HCT116 (cell line): ENCODE measurements around the gene LSAMP. TPM values are rescaled to one million over a fixed set of nuclear protein-coding genes. Genes with fewer than 3 reads are reported as not detected.

Experiments used
- ATAC-seq: fragments of 200-7000 bp; cut with Tn5 transposase; 2 replicates; pipeline ENCODE4 v1.9.1; 2020; ENCODE audit warnings: mild to moderate bottlenecking, moderate library complexity
- BruUV-seq: library from RNA; stranded (reverse); fragments of 400-500 nt; replicated peaks from 2 replicates; lab custom pipeline; 2021; lab: Mats Ljungman, UMichigan
- CTCF ChIA-PET: fragments of 300-600 bp; sonication (Branson Sonifier 250); formaldehyde crosslinking; loops from one replicate; lab custom pipeline; 2021; ENCODE audit warnings: antibody characterized with exemption; lab: Charles Lee
- POLR2A ChIA-PET: fragments of 300-600, 350-600 bp; sonication (Branson Sonifier 250); formaldehyde crosslinking; loops from one replicate; lab custom pipeline; 2021; ENCODE audit warnings: antibody characterized with exemption; lab: Charles Lee
- RAD21 ChIA-PET, 2 experiments: fragments of 300-600 bp; sonication (Branson Sonifier 250); formaldehyde crosslinking; loops; one replicate each; lab custom pipeline; 2023; ENCODE audit warnings: low total read pairs in 2 of 2; ENCODE audit not compliant: uncharacterized antibody in 2 of 2, unreplicated experiment in 2 of 2, low non-redundant PET in 1 of 2; lab: Charles Lee
- DNase-seq: peaks from one replicate; pipeline ENCODE4 v3.0.0-alpha.2; 2010; ENCODE audit warnings: low read depth, low spot score
- H2AFZ ChIP-seq: fragments of 200-600 bp; shearing (Covaris generic), sonication (generic); 2 replicates; pipeline ENCODE4 v1.6.1; 2017; ENCODE audit warnings: low read depth, mixed run types, mixed read lengths, antibody characterized with exemption, low read length; ENCODE audit not compliant: poor library complexity, severe bottlenecking
- H3K27ac ChIP-seq: 2 replicates; pipeline ENCODE4 v1.5.1; 2012; ENCODE audit warnings: low read depth, low read length
- H3K27me3 ChIP-seq: fragments of 200-600 bp; sonication (generic); 2 replicates; pipeline ENCODE4 v1.6.1; 2016; ENCODE audit warnings: mixed run types, low read length, mixed read lengths; ENCODE audit not compliant: insufficient read depth
- H3K36me3 ChIP-seq, 2 experiments: fragments of 200-500 bp in 1 of 2; fragments of 200-600 bp in 1 of 2; sonication (Bioruptor generic) in 1 of 2; sonication (generic) in 1 of 2; 2 replicates each; pipeline versions ENCODE4 v1.5.1 to v1.6.1; 2014 to 2016; ENCODE audit warnings: low read length in 2 of 2, inconsistent platforms in 1 of 2, mixed read lengths in 1 of 2, mixed run types in 1 of 2; ENCODE audit not compliant: insufficient read depth in 2 of 2, control insufficient read depth in 1 of 2
- H3K4me1 ChIP-seq, 2 experiments: fragments of 200-600 bp in 1 of 2; sonication (generic) in 1 of 2; 2 replicates each; pipeline versions ENCODE4 v1.5.1 to v1.6.1; 2012 to 2017; ENCODE audit warnings: low read length in 2 of 2, inconsistent platforms in 1 of 2, mild to moderate bottlenecking in 1 of 2, mixed read lengths in 1 of 2, mixed run types in 1 of 2, moderate library complexity in 1 of 2; ENCODE audit not compliant: insufficient read depth in 2 of 2, control insufficient read depth in 1 of 2
- H3K4me2 ChIP-seq: fragments of 200-600 bp; sonication (generic); 2 replicates; pipeline ENCODE4 v1.6.1; 2017; ENCODE audit warnings: mixed run types, low read length, mixed read lengths
- H3K4me3 ChIP-seq, 2 experiments: fragments of 200-600 bp in 1 of 2; sonication (generic) in 1 of 2; replicated peaks in 1 of 2; 2 replicates each; pipeline ENCODE4 v1.5.1; 2011 to 2016; ENCODE audit warnings: low read length in 2 of 2, control low read depth in 1 of 2, low read depth in 1 of 2, mild to moderate bottlenecking in 1 of 2, mixed read lengths in 1 of 2, mixed run types in 1 of 2
- H3K79me2 ChIP-seq: fragments of 200-600 bp; sonication (generic); 2 replicates; pipeline ENCODE4 v1.6.1; 2017; ENCODE audit warnings: mild to moderate bottlenecking, mixed run types, low read length, moderate library complexity, mixed read lengths; ENCODE audit not compliant: insufficient read depth
- H3K9ac ChIP-seq: fragments of 200-600 bp; sonication (generic); 2 replicates; pipeline ENCODE4 v1.6.1; 2016; ENCODE audit warnings: low read length, mixed read lengths
- H3K9me2 ChIP-seq: fragments of 200-600 bp; sonication (generic), shearing (Covaris generic); 2 replicates; pipeline ENCODE4 v1.6.1; 2017; ENCODE audit warnings: mixed run types, mild to moderate bottlenecking, moderate library complexity; ENCODE audit not compliant: insufficient read depth
- H3K9me3 ChIP-seq, 2 experiments: fragments of 200-500 bp in 1 of 2; fragments of 200-600 bp in 1 of 2; sonication (Bioruptor generic) in 1 of 2; sonication (generic) in 1 of 2; 2 replicates each; pipeline ENCODE4 v1.6.1; 2014 to 2017; ENCODE audit warnings: low read length in 2 of 2, mixed read lengths in 2 of 2, inconsistent platforms in 1 of 2, low read depth in 1 of 2, mild to moderate bottlenecking in 1 of 2, mixed run types in 1 of 2, moderate library complexity in 1 of 2; ENCODE audit not compliant: control insufficient read depth in 1 of 2, insufficient read depth in 1 of 2
- H4K20me1 ChIP-seq: fragments of 200-600 bp; sonication (generic), shearing (Covaris generic); 2 replicates; pipeline ENCODE4 v1.6.1; 2017; ENCODE audit warnings: mixed run types, mild to moderate bottlenecking, moderate library complexity; ENCODE audit not compliant: insufficient read depth
- ATF3 ChIP-seq: IDR thresholded peaks from 2 replicates; pipeline ENCODE4 v1.6.1; 2012
- CBX3 ChIP-seq: IDR thresholded peaks from 2 replicates; pipeline ENCODE4 v1.6.1; 2012; ENCODE audit warnings: low read depth
- CEBPB ChIP-seq: IDR thresholded peaks from 2 replicates; pipeline ENCODE4 v1.6.1; 2012; ENCODE audit warnings: low read depth
- EGR1 ChIP-seq: IDR thresholded peaks from 2 replicates; pipeline ENCODE4 v1.6.1; 2012; ENCODE audit warnings: low read depth
- ELF1 ChIP-seq: IDR thresholded peaks from 2 replicates; pipeline ENCODE4 v1.6.1; 2012; ENCODE audit warnings: low read depth, borderline replicate concordance
- EZH2phosphoT487 ChIP-seq: fragments of 200-600 bp; IDR thresholded peaks from 2 replicates; pipeline ENCODE4 v1.6.1; 2018; ENCODE audit warnings: antibody characterized with exemption, borderline replicate concordance
- FOSL1 ChIP-seq: IDR thresholded peaks from 2 replicates; pipeline ENCODE4 v1.6.1; 2012; ENCODE audit warnings: low read depth
- POLR2AphosphoS5 ChIP-seq: IDR thresholded peaks from 2 replicates; pipeline ENCODE4 v1.6.1; 2011; ENCODE audit warnings: mild to moderate bottlenecking, low read depth, low read length, moderate library complexity
- RAD21 ChIP-seq: IDR thresholded peaks from 2 replicates; pipeline ENCODE4 v1.6.1; 2012; ENCODE audit warnings: low read depth, mild to moderate bottlenecking
- SP1 ChIP-seq: IDR thresholded peaks from 2 replicates; pipeline ENCODE4 v1.6.1; 2012; ENCODE audit warnings: low read depth
- TCF7L2 ChIP-seq: IDR thresholded peaks from 2 replicates; pipeline ENCODE4 v1.7.0; 2011; ENCODE audit warnings: borderline replicate concordance, inconsistent platforms; ENCODE audit not compliant: insufficient read depth, insufficient read length; ENCODE audit errors: extremely low read depth
- ZBTB33 ChIP-seq: IDR thresholded peaks from 2 replicates; pipeline ENCODE4 v1.6.1; 2011; ENCODE audit warnings: mild to moderate bottlenecking, low read length, moderate library complexity; ENCODE audit not compliant: insufficient replicate concordance; ENCODE audit errors: extremely low read depth
- intact Hi-C: fragments of 100-400 bp; cut with micrococcal nuclease; formaldehyde crosslinking; loops from 2 replicates; pipeline ENCODE4 v1.10.0; 2022
- total RNA-seq: library from RNA; stranded (reverse); gene quantifications from one replicate; pipeline ENCODE4 v1.2.1, GENCODE V29; 2021; ENCODE audit not compliant: unreplicated experiment
- TF ChIP-seq, protein P1 (sequence below): IDR thresholded peaks from 2 replicates; pipeline ENCODE4 v1.6.1; 2012; ENCODE audit warnings: low read depth

Gene LSAMP
- total RNA-seq, 1 experiment from 2014 or later: 0.25 TPM

GRCh38 chr3:115989684-115990421 lies 455.4 kb downstream of the LSAMP start:
- RAD21 ChIA-PET: no interaction called here
- no peaks in the 10 kb centered on the region; the same call in 1 of the 2 replicates for H3K27me3 ChIP-seq
- H3K36me3 ChIP-seq: no peaks in the 10 kb centered on the region
- no peak overlapping the region for H3K27ac ChIP-seq
- no peak overlapping the region for H2AFZ ChIP-seq
- no peaks in the 10 kb centered on the region for H3K4me1 ChIP-seq
- no peaks in the 10 kb centered on the region; a peak in 1 of 4 replicates for H3K9me3 ChIP-seq
- no peaks in the 10 kb centered on the region for H4K20me1 ChIP-seq
- no TSS peak for BruUV-seq
- POLR2A ChIA-PET: no interaction called here
- H3K9me2 ChIP-seq: no peaks in the 10 kb centered on the region
- H3K79me2 ChIP-seq: no peaks in the 10 kb centered on the region
- CTCF ChIA-PET: no interaction called here
- TF ChIP-seq CEBPB (no peak), EGR1 (no peak), ELF1 (no peak), EZH2phosphoT487 (no peak), CBX3 (no peak), TCF7L2 (no peak), POLR2AphosphoS5 (no peak), RAD21 (no peak), SP1 (no peak), ZBTB33 (no peak), ATF3 (no peak), FOSL1 (no peak)
- TF ChIP-seq, protein P1, sequence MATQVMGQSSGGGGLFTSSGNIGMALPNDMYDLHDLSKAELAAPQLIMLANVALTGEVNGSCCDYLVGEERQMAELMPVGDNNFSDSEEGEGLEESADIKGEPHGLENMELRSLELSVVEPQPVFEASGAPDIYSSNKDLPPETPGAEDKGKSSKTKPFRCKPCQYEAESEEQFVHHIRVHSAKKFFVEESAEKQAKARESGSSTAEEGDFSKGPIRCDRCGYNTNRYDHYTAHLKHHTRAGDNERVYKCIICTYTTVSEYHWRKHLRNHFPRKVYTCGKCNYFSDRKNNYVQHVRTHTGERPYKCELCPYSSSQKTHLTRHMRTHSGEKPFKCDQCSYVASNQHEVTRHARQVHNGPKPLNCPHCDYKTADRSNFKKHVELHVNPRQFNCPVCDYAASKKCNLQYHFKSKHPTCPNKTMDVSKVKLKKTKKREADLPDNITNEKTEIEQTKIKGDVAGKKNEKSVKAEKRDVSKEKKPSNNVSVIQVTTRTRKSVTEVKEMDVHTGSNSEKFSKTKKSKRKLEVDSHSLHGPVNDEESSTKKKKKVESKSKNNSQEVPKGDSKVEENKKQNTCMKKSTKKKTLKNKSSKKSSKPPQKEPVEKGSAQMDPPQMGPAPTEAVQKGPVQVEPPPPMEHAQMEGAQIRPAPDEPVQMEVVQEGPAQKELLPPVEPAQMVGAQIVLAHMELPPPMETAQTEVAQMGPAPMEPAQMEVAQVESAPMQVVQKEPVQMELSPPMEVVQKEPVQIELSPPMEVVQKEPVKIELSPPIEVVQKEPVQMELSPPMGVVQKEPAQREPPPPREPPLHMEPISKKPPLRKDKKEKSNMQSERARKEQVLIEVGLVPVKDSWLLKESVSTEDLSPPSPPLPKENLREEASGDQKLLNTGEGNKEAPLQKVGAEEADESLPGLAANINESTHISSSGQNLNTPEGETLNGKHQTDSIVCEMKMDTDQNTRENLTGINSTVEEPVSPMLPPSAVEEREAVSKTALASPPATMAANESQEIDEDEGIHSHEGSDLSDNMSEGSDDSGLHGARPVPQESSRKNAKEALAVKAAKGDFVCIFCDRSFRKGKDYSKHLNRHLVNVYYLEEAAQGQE: no peak
- intact Hi-C loops: loop anchor here (10.0 kb wide), 1 partner anchor 765 kb away; no protein-coding TSS in a partner anchor
- H3K9ac ChIP-seq: no peak overlapping the region
- DNase-seq: no peak
- no peak for ATAC-seq
- no peak overlapping the region for H3K4me3 ChIP-seq
- H3K4me2 ChIP-seq: no peak overlapping the region
